NT2/D1 (cell line): ENCODE results near the gene PRX.
"Not testable (repeated sequence)": the region's sequence is repeated elsewhere in the genome, so short reads cannot be mapped to it uniquely, and the experiment has no call there.

Source experiments
- DNase-seq: peaks from one replicate; pipeline ENCODE4 v3.0.0-alpha.2; 2011; ENCODE audit warnings: low read depth, low spot score
- H3K27me3 ChIP-seq: 2 replicates; pipeline ENCODE4 v1.6.0; 2011; ENCODE audit warnings: mild to moderate bottlenecking; ENCODE audit not compliant: insufficient read length, insufficient read depth
- H3K36me3 ChIP-seq: 2 replicates; pipeline ENCODE4 v1.6.1; 2011; ENCODE audit warnings: mild to moderate bottlenecking, low read length, mixed read lengths; ENCODE audit not compliant: insufficient read depth, insufficient read length
- H3K4me1 ChIP-seq: 2 replicates; pipeline ENCODE4 v1.5.1; 2011; ENCODE audit not compliant: insufficient read depth, insufficient read length
- H3K4me3 ChIP-seq: 2 replicates; pipeline ENCODE4 v1.5.1; 2011; ENCODE audit warnings: low read depth; ENCODE audit not compliant: insufficient read length
- H3K9ac ChIP-seq: 2 replicates; pipeline ENCODE4 v1.6.0; 2011; ENCODE audit warnings: low read depth; ENCODE audit not compliant: insufficient read length
- H3K9me3 ChIP-seq: 2 replicates; pipeline ENCODE4 v1.5.1; 2011; ENCODE audit warnings: mild to moderate bottlenecking, low read length; ENCODE audit not compliant: insufficient read depth
- SUZ12 ChIP-seq: IDR thresholded peaks from 2 replicates; pipeline ENCODE4 v1.6.1; 2011; ENCODE audit not compliant: insufficient read length, insufficient read depth; ENCODE audit errors: extremely low read depth
- YY1 ChIP-seq: IDR thresholded peaks from 2 replicates; pipeline ENCODE4 v1.6.1; 2011; ENCODE audit not compliant: insufficient read length, insufficient read depth
- ZNF274 ChIP-seq: IDR thresholded peaks from 2 replicates; pipeline ENCODE4 v1.6.1; 2011; ENCODE audit warnings: mild to moderate bottlenecking, low read depth, low read length

The PRX gene

GRCh38 chr19:40413291-40413845 is at the start of gene PRX:
Gene PRX (minus strand): TSS chr19:40413378. CDS start chr19:40407932, 5,446 bp downstream.
- Histone ChIP-seq H3K4me3 (peak within 1 kb of the TSS; percentile 18), H3K27me3 (no peaks in the 10 kb centered on the region), H3K9me3 (no peaks in the 10 kb centered on the region), H3K4me1 (peaks cover 13% of the 10 kb centered on the region), H3K9ac (peak within 1 kb of the TSS; percentile 64), H3K36me3 (no peaks in the 10 kb centered on the region)
- no peak for DNase-seq
- TF ChIP-seq SUZ12 (no peak), ZNF274 (no peak), YY1 (no peak)

GRCh38 chr19:40461669-40462221 is 48.6 kb upstream of the PRX start:
- Histone ChIP-seq H3K36me3 (peaks cover 4% of the 10 kb centered on the region), H3K9me3 (no peaks in the 10 kb centered on the region), H3K9ac (no peak overlapping the region), H3K27me3 (peaks cover 9% of the 10 kb centered on the region), H3K4me1 (peaks cover 8% of the 10 kb centered on the region), H3K4me3 (no peak overlapping the region)
- DNase-seq: no peak
- TF ChIP-seq ZNF274 (no peak), YY1 (no peak), SUZ12 (no peak)

- no peaks in the 10 kb centered on the region for H3K4me1 ChIP-seq
- no peaks in the 10 kb centered on the region for H3K9me3 ChIP-seq
- H3K27me3 ChIP-seq: no peaks in the 10 kb centered on the region
- DNase-seq: no peak
- TF ChIP-seq SUZ12: no peak
- TF ChIP-seq ZNF274: no peak
- no peak for TF ChIP-seq YY1
- H3K9ac ChIP-seq: no peak overlapping the region
- no peak overlapping the region for H3K4me3 ChIP-seq
- peaks cover 4% of the 10 kb centered on the region for H3K36me3 ChIP-seq
These were observed 47.0 kb upstream of the PRX start for GRCh38 chr19:40460185-40460584.

- no peaks in the 10 kb centered on the region for H3K9me3 ChIP-seq
- DNase-seq: no peak
- H3K4me3 ChIP-seq: no peak overlapping the region
- no peaks in the 10 kb centered on the region for H3K27me3 ChIP-seq
- H3K36me3 ChIP-seq: peaks cover 4% of the 10 kb centered on the region
- no peaks in the 10 kb centered on the region for H3K4me1 ChIP-seq
- TF ChIP-seq YY1 (no peak), SUZ12 (no peak), ZNF274 (no peak)
- no peak overlapping the region for H3K9ac ChIP-seq
These were observed 45.4 kb upstream of the PRX start for GRCh38 chr19:40458597-40458974.

GRCh38 chr19:40457953-40458596 is 44.9 kb upstream of the PRX start:
- TF ChIP-seq ZNF274 (no peak), YY1 (no peak), SUZ12 (no peak)
- H3K9ac ChIP-seq: no peak overlapping the region

GRCh38 chr19:40457048-40457447 is 43.9 kb upstream of the PRX start:
- no peaks in the 10 kb centered on the region for H3K4me1 ChIP-seq
- H3K4me3 ChIP-seq: no peak overlapping the region
- H3K27me3 ChIP-seq: no peaks in the 10 kb centered on the region
- H3K36me3 ChIP-seq: peaks cover 4% of the 10 kb centered on the region
- no peak overlapping the region for H3K9ac ChIP-seq
- no peak for DNase-seq
- H3K9me3 ChIP-seq: no peaks in the 10 kb centered on the region
- TF ChIP-seq YY1 (no peak), ZNF274 (no peak), SUZ12 (no peak)

More at GRCh38 chr19:40457953-40458596, 44.9 kb upstream of the PRX start:
- Histone ChIP-seq H3K27me3 (no peaks in the 10 kb centered on the region), H3K4me1 (no peaks in the 10 kb centered on the region), H3K9me3 (no peaks in the 10 kb centered on the region), H3K4me3 (no peak overlapping the region), H3K36me3 (peaks cover 4% of the 10 kb centered on the region)
- DNase-seq: no peak

- not testable (repeated sequence) for H3K27me3 ChIP-seq, H3K9me3 ChIP-seq, H3K9ac ChIP-seq, H3K36me3 ChIP-seq, H3K4me3 ChIP-seq, H3K4me1 ChIP-seq, DNase-seq
These were observed 40.8 kb upstream of the PRX start for GRCh38 chr19:40453943-40454342.

- Histone ChIP-seq H3K36me3 (peaks cover 4% of the 10 kb centered on the region), H3K9ac (no peak overlapping the region), H3K9me3 (no peaks in the 10 kb centered on the region), H3K4me1 (no peaks in the 10 kb centered on the region), H3K4me3 (no peak overlapping the region), H3K27me3 (no peaks in the 10 kb centered on the region)
- no peak for DNase-seq
- no peak for TF ChIP-seq SUZ12
- no peak for TF ChIP-seq ZNF274
- TF ChIP-seq YY1: no peak
These were observed 40.1 kb upstream of the PRX start for GRCh38 chr19:40453151-40453735.
